HG03571 (cell line): Measurements from ENCODE around the gene MTCH2.
"Not testable (repeated sequence)": the region's sequence is repeated elsewhere in the genome, so short reads cannot be mapped to it uniquely, and the experiment has no call there.

Experiments
- ATAC-seq: cut with Tn5 transposase; IDR thresholded peaks from one replicate; pipeline ENCODE4 v1.9.1; 2021; ENCODE audit not compliant: unreplicated experiment

Gene MTCH2

GRCh38 chr11:47640506-47640905 lies 1.9 kb downstream of the MTCH2 start:
- not testable (repeated sequence) for ATAC-seq

GRCh38 chr11:47636331-47636730 lies 6.0 kb downstream of the MTCH2 start:
- ATAC-seq: not testable (repeated sequence)

- no peak for ATAC-seq
Measured at GRCh38 chr11:47631473-47631872, 10.9 kb downstream of the MTCH2 start.

GRCh38 chr11:47628026-47628425 lies 14.3 kb downstream of the MTCH2 start:
- no peak for ATAC-seq

DNA sequence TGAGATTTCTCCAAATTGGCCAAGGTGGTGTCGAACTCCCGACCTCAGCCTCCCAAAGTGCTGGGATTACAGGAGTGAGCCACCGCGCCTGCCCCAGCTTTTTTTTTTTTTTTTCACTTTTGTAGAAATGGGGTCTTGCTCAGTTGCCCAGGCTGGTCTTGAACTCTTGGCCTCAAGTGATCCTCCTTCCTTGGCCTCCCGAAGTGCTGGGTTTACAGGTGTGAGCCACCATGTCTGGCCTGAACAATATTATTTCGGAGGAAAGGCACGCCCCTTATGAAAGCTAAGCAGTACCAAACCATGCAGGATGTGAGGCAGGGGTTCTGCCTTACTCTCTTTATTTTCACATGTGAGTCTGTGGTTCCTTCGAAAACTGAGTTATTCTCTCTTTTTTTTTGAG lies 16.1 kb downstream of the MTCH2 start:
- no peak for ATAC-seq

DNA sequence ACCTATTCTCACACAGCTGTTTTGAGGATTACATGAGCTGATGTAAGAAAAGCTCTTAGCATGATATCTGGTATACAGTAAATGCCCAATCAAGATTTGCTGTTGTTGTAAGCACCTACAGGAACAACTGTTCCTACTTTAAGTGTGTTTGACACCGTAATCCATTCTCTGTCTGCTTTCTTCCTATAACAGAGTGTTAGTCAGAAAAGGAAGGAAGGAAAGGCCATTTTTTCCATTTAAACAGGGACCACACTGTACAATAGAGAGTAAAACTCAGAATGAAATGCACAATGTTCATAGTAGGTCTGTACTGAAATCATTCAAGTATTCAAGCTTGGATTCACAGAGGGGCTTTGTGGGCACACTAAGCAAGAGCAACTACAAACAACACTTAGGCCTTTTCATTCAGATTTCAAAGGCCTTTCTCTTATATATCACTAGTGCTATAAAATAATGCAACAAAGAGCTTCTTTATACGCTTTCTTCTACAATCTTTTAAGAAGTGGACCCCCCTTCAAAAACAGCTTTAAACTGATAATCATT lies 21.5 kb downstream of the MTCH2 start:
- ATAC-seq: no peak

GRCh38 chr11:47617417-47617809 lies 24.9 kb downstream of the MTCH2 start:
- ATAC-seq: no peak

DNA sequence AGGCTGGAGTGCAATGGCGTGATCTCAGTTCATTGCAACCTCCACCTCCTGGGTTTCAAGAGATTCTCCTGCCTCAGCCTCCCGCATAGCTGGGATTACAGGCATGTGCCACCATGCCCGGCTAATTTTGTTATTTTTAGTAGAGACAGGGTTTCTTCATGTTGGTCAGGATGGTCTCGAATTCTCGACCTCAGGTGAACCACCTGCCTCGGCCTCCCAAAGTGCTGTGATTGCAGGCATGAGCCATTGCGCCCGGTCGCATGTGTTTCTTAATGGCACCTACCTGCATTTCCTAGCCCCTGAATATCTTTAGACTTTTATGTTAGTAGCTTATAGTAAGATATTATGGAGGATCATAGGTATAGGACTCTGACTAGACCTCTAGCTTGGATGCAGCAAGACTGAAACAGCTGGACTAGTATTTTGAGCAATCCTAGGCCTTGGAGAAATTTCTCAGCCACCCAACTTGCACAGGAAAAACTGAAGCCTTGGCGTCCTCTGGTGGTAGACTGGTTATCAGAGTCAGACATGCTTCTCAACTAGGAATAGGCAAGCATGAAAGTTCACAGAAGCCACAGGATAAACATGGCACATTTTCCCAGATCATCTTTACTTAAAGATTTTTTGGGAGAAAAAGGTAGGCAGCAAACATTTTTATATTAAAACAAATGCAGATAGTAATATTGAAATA lies 25.5 kb downstream of the MTCH2 start:
- no peak for ATAC-seq

DNA sequence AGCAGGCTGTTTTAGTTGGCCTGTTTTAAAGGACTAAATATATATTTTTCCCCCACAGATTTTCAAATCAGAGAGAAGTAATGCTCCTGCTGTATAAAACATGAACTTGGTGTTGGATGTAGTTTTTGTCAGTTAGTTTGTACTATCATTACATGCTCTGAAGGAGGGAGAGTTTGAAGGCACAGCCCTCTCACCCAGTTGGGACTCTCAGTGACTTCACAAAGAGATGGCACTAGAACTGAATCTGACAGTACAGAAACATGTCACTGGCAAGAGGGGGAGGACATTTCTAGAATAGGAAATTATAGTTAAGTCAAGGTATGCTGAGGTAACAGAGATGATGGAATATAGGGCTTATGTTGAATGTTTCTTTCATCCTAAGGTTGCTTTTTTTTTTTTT lies 27.1 kb downstream of the MTCH2 start:
- no peak for ATAC-seq

DNA sequence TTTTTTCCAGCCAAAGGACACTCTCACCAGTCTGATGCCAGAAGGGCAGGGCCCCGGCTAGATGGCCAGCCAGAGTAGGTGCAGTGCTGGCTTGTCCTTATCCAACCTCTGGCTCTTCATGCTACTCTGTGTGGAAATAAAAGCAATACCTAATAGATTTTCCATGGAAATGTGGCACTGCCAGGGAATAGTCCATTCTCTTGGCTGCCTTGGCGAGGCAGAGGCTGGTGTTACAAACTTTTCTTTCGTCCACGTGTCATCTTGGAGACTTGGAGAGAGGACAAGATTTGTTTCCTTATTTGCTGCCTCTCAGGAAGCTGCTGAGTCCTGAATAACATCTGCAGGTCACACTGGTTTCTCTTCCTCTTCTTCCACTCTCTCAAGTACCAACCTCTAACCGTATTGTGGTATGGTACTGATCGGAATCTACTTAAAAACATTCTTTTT lies 31.0 kb downstream of the MTCH2 start:
- ATAC-seq: peak; percentile 73

DNA sequence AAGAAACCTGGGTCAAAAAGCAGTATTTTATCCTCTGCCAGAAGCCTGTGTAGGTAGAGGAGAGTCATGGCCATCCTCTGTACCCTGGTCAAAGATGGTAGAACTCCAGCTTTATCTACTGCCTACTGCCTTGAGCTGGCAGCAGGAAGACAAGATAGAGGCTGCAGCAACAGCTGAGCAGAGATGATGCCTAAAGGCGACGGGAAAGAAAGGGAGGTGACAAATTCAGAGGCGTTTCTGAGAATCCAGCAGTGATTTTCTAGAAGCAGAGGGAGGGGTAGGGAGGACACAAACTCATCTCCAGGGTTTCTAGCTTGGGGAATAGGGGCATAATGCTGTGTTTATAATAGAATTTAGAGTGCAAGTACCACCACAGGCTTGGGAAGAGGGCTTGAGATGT lies 32.7 kb downstream of the MTCH2 start:
- ATAC-seq: no peak

- ATAC-seq: no peak
Measured at GRCh38 chr11:47607380-47607779, 35.0 kb downstream of the MTCH2 start.

DNA sequence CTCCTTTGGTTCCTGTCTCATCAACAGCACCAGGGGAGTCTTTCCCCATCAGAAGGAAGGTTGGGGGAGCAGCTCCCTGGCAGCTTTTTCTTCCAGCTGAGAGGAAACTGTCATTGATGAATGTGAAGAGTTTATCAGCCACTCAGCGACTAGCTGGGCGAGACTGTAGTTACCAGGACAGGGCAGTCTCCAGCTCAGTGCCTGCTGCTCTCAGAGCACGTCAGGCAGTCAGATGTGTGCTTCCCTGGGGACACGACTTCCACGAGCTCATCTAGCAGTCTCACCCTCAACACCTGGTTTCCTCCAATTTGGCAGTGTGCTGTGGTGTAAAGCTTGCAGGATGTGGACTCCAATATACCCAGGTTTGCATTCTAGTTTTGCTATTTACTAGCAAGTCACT lies 35.6 kb downstream of the MTCH2 start:
- ATAC-seq: no peak

GRCh38 chr11:47605921-47606320 lies 36.4 kb downstream of the MTCH2 start:
- ATAC-seq: no peak

GRCh38 chr11:47603295-47603694 lies 39.1 kb downstream of the MTCH2 start:
- ATAC-seq: no peak

- ATAC-seq: no peak
Measured at GRCh38 chr11:47599902-47600301, 42.5 kb downstream of the MTCH2 start.

- ATAC-seq: no peak
Measured at GRCh38 chr11:47595967-47596366, 46.4 kb downstream of the MTCH2 start.

GRCh38 chr11:47595029-47595428 lies 47.3 kb downstream of the MTCH2 start:
- ATAC-seq: no peak

- ATAC-seq: no peak
Measured at GRCh38 chr11:47593934-47594855, 48.2 kb downstream of the MTCH2 start, which contains the start of gene C1QTNF4. Gene C1QTNF4 (minus strand): TSS chr11:47594411. CDS start chr11:47590810, 3,601 bp downstream.

DNA sequence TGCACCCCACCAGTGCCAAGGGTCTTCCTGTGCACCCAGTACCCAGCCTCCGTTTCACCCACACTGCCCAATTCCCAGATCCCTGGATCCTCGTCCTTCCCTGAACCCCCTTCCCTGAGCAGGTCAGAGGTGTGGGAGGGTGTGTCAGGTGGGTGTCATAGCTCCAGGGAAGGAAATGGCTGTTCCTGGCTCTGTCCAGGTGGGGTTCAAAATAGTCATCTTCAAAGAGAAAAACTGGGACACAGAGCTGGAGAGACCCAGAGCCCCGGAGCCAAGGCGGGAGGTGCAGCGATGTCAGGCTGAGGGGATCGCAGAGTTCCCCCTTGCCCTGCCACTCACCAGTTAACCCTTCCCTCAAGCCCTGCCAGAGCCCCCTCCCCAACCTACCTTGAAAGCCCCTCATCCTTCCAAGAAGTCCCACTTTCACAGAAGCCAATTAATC lies 48.8 kb downstream of the MTCH2 start:
- no peak for ATAC-seq

- no peak for ATAC-seq
Measured at GRCh38 chr11:47592970-47593369, 49.4 kb downstream of the MTCH2 start.

DNA sequence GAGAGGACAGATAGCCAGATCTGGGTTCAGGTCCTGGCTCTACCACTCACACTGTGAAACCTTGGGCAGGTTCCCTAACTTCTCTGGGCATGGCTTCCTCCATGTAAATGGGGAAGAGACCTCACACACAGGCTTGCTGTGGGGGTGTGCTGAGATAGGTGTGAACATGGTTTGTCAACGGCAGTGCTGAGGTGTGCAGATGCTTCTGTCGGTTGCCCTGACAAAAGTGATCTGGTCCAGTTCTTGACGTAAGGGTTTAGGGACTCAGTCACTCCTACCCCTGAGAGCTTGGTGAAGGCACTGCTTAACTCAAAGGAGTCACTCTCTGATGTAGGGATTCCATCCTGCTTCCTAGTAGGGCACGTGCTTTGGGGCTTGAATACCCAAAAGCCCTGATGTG lies 50.1 kb downstream of the MTCH2 start:
- no peak for ATAC-seq
